ENCODE measurements around the gene BIRC2. TPM values are rescaled to one million over a fixed set of nuclear protein-coding genes. Genes with fewer than 3 reads are reported as not detected.
A peak's percentile ranks its signal among the peaks of the same experiment; 100 is the strongest.

BIRC2 gene
- total and polyA plus RNA-seq, 7 donors, result 22.5 to 55.1 (median 30.2) TPM

DNA sequence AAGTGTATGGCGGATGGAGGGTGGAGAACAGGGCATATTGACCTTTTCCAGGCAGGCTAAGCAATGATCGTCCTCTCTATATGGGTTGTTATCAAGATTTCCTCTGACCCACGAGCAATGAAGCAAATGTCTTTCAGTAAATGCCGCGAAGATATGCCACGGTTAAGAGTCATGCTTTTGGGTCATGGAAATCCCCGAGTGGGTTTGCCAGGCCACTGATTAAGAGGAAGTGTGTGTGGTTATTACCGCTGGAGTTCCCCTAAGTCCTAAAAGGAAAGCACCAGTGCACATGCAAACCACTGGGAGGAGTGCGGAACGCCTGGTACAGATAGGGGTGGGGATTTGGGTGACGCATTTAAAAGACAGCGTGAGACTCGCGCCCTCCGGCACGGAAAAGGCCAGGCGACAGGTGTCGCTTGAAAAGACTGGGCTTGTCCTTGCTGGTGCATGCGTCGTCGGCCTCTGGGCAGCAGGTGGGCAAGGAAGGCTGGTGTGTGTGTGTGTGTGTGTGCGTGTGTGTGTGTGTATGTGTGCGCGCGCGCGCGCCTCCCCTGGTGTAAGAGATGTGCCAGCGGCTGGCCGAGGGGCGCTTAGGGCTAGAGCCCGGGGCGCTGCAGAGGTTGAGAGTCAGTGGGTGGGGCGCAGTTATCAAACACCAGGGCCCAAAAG is 29.8 kb upstream of the BIRC2 start, which contains the start of gene BIRC3:
Gene BIRC3 (plus strand): TSS at position 386 of the 669 bp plus-strand sequence. CDS start 7,026 bp downstream, outside the sequence.
- Histone ChIP-seq H3K36me3 (ENCODE audit: insufficient read depth in 1 of 2, low read depth in 1 of 2) (no peaks in the 10 kb centered on the region), H3K4me3 (peak within 1 kb of the TSS; percentile 61), H3K4me1 (no peaks in the 10 kb centered on the region), H3K27ac (peak within 1 kb of the TSS; percentile 62), H3K27me3 (ENCODE audit: insufficient read depth in 3 of 3, low read length in 2 of 3) (no peaks in the 10 kb centered on the region), H3K9me3 (no peaks in the 10 kb centered on the region)
- TF ChIP-seq, protein P1, sequence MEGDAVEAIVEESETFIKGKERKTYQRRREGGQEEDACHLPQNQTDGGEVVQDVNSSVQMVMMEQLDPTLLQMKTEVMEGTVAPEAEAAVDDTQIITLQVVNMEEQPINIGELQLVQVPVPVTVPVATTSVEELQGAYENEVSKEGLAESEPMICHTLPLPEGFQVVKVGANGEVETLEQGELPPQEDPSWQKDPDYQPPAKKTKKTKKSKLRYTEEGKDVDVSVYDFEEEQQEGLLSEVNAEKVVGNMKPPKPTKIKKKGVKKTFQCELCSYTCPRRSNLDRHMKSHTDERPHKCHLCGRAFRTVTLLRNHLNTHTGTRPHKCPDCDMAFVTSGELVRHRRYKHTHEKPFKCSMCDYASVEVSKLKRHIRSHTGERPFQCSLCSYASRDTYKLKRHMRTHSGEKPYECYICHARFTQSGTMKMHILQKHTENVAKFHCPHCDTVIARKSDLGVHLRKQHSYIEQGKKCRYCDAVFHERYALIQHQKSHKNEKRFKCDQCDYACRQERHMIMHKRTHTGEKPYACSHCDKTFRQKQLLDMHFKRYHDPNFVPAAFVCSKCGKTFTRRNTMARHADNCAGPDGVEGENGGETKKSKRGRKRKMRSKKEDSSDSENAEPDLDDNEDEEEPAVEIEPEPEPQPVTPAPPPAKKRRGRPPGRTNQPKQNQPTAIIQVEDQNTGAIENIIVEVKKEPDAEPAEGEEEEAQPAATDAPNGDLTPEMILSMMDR (IDR thresholded peaks at IDR 0.05), result peak; percentile 17
- DNase-seq (peak; percentile 72 to 88), ATAC-seq (peak; percentile 97)
- 1 to 2% (median 1%) methylated on average over 33 to 34 of the region's 34 CpGs for WGBS, 3 donors
- intact Hi-C loops (cut with DNase I), result no loop called here

- Histone ChIP-seq H3K27ac (peak overlapping the region; percentile 62), H3K4me3 (peak overlapping the region; percentile 61), H3K9me3 (no peaks in the 10 kb centered on the region), H3K27me3 (ENCODE audit: insufficient read depth in 3 of 3, low read length in 2 of 3) (no peaks in the 10 kb centered on the region), H3K36me3 (ENCODE audit: insufficient read depth in 1 of 2, low read depth in 1 of 2) (no peaks in the 10 kb centered on the region), H3K4me1 (no peaks in the 10 kb centered on the region)
- ATAC-seq (peak in 3 of 4 donors; percentile 2 to 28 (median 20)), DNase-seq (no peak)
- 29 to 39% (median 33%) methylated on average over 7 of the region's 7 CpGs for WGBS, 3 donors
- intact Hi-C loops (cut with DNase I), result no loop called here
- TF ChIP-seq, protein P1 (IDR thresholded peaks at IDR 0.05), result no peak
Observed at GRCh38 chr11:102317768-102318103, 29.3 kb upstream of the BIRC2 start.

DNA sequence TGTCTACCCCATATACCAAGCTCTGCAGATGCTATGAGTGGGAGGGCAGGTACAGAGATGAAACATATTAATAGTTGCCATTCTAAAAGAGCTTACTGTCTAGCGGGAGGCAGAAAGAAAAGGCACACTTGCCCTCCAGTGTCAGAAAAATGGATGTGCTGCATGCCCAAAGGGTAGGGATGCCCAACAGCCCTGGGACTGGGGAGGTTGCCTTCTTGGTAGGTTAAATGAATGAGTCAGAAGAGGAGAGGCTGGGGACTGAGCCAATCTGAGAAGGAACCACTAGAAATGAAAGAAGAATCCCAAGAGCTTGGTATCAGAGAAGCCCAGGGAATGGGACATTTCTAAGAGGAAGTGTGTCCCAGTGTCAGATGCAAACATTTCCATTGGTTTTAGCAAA is 28.5 kb upstream of the BIRC2 start:
- DNase-seq (no peak), ATAC-seq (no peak)
- Histone ChIP-seq H3K4me1 (no peaks in the 10 kb centered on the region), H3K27ac (no peak overlapping the region), H3K36me3 (ENCODE audit: insufficient read depth in 1 of 2, low read depth in 1 of 2) (no peaks in the 10 kb centered on the region), H3K9me3 (no peaks in the 10 kb centered on the region), H3K4me3 (peak overlapping the region; percentile 61), H3K27me3 (ENCODE audit: insufficient read depth in 3 of 3, low read length in 2 of 3) (no peaks in the 10 kb centered on the region)
- TF ChIP-seq, protein P1 (IDR thresholded peaks at IDR 0.05), result no peak
- intact Hi-C loops (cut with DNase I), result no loop called here
- 70 to 93% (median 77%) methylated on average over 1 of the region's 1 CpG for WGBS, 3 donors

- ATAC-seq, result no peak
- H3K27me3 ChIP-seq (ENCODE audit: insufficient read depth in 3 of 3, low read length in 2 of 3), result no peaks in the 10 kb centered on the region
- no peaks in the 10 kb centered on the region for H3K4me1 ChIP-seq
Observed at GRCh38 chr11:102319544-102319943, 27.5 kb upstream of the BIRC2 start.

More at GRCh38 chr11:102319544-102319943, 27.5 kb upstream of the BIRC2 start:
- TF ChIP-seq, protein P1 (IDR thresholded peaks at IDR 0.05), result no peak
- WGBS, 3 donors, result 48 to 80% (median 59%) methylated on average over 2 of the region's 2 CpGs
- no peak overlapping the region for H3K4me3 ChIP-seq
- no peaks in the 10 kb centered on the region for H3K9me3 ChIP-seq
- no peak for DNase-seq
- H3K36me3 ChIP-seq (ENCODE audit: insufficient read depth in 1 of 2, low read depth in 1 of 2), result no peaks in the 10 kb centered on the region
- intact Hi-C loops (cut with DNase I), result no loop called here
- H3K27ac ChIP-seq, result no peak overlapping the region
